T-helper 1 cell treated with Interleukin-12 subunit alpha and Interleukin-12 subunit beta and Interleukin-4 antibody, amounts not matched to agents 30 μg/mL and 1 μg/mL, for 36 hours (primary cell): ENCODE data around the gene MYO3B.
"Not testable (repeated sequence)": the region's sequence is repeated elsewhere in the genome, so short reads cannot be mapped to it uniquely, and the experiment has no call there.

Experiments used
- H3K27ac Mint-ChIP-seq: one replicate; pipeline ENCODE4 v1.8.0; 2021; ENCODE audit warnings: mild to moderate bottlenecking, mixed read lengths
- H3K27me3 Mint-ChIP-seq: one replicate; pipeline ENCODE4 v1.8.0; 2021; ENCODE audit warnings: low read depth, mixed read lengths
- H3K36me3 Mint-ChIP-seq: one replicate; pipeline ENCODE4 v1.8.0; 2021; ENCODE audit warnings: low read depth, mixed read lengths
- H3K4me1 Mint-ChIP-seq: one replicate; pipeline ENCODE4 v1.8.0; 2021; ENCODE audit warnings: low read depth, mixed read lengths
- H3K4me3 Mint-ChIP-seq: one replicate; pipeline ENCODE4 v1.8.0; 2021; ENCODE audit warnings: mild to moderate bottlenecking, moderate library complexity, mixed read lengths
- H3K9me3 Mint-ChIP-seq: one replicate; pipeline ENCODE4 v1.8.0; 2021; ENCODE audit warnings: mixed read lengths

The MYO3B gene

DNA sequence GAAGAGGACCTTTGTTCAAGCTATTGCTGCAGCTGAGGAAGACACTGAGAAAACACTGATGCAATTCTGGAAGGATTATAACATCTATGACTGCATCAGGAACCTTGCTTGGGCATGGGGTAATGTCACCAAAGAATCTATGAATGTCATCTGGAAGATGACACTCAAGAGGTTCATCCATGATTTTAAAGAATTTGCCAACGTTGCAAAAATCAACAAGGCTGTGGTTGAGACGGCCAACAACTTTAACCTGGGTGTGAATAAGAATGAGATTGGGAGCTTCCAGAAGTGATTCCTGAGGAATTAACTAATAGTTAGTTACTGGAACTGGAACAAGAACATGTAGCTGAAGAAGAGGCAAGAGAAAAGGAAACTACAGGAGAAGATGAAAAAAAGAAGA, 410.8 kb downstream of the MYO3B start:
- Mint-ChIP-seq H3K27me3 (peaks cover 6% of the 10 kb centered on the region), H3K4me3 (no peak overlapping the region), H3K36me3 (no peaks in the 10 kb centered on the region), H3K9me3 (no peaks in the 10 kb centered on the region), H3K4me1 (no peaks in the 10 kb centered on the region), H3K27ac (no peak overlapping the region)

DNA sequence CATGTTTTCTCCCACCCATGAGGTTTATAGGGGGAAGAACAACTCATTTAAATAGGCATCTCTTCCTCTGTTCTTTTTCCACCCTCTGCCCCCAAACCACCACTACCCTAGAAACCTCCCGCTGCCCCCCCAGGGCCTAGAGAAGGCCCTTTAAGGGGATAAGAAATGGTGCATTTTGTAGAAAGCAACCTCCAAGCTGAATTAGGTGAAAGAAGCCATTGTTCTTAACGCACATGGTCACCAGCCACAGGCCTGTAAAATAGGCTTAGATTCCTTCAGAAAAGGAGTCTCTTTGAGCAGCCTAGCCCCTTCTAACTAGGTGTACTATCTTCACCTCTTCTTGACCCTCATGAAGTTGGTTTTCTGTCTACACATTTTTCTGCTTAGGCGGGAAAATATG, 418.6 kb downstream of the MYO3B start:
- H3K4me3 Mint-ChIP-seq = no peak overlapping the region
- H3K27me3 Mint-ChIP-seq = peaks cover 2% of the 10 kb centered on the region
- H3K36me3 Mint-ChIP-seq = no peaks in the 10 kb centered on the region
- no peaks in the 10 kb centered on the region for H3K9me3 Mint-ChIP-seq
- H3K4me1 Mint-ChIP-seq = no peaks in the 10 kb centered on the region
- H3K27ac Mint-ChIP-seq = no peak overlapping the region

DNA sequence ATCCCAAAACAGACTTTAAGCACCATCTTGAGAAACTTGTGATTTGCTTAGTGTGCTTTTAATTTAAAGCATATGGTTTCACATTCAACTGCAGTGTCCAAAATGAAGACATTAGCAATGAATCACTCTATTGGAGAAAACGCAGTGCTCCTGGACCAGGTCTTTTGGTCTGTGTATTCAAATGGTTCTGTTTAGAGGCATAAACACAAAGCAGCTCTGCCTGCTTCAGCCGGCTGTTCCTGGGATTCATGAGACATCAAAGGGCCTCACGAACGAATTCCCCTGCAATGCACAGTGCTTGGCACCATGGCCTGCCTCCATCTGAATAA, 420.1 kb downstream of the MYO3B start:
- Mint-ChIP-seq H3K9me3 (no peaks in the 10 kb centered on the region), H3K27ac (no peak overlapping the region), H3K36me3 (no peaks in the 10 kb centered on the region), H3K27me3 (peaks cover 8% of the 10 kb centered on the region), H3K4me1 (no peaks in the 10 kb centered on the region), H3K4me3 (no peak overlapping the region)

DNA sequence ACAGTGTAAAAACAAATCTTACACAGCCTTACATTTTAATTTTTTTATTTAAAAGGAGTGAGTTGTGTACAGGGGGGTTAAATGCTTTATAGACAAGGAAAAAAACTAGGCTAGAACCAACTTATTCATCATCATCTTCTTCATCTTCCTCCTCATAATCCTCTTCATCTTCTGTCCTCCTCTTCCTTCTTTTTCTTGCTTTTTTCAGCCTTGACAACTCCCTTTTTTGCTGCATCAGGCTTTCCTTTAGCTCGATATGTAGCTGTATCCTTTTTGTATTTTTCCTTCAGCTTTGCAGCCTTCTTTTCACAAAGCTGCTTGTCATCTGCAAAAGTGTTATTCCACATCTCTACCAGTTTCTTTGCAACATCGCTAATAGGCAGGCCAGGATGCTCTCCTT, 423.5 kb downstream of the MYO3B start:
- no peaks in the 10 kb centered on the region for H3K9me3 Mint-ChIP-seq
- no peaks in the 10 kb centered on the region for H3K4me1 Mint-ChIP-seq
- peaks cover 17% of the 10 kb centered on the region for H3K27me3 Mint-ChIP-seq
- H3K27ac Mint-ChIP-seq = no peak overlapping the region
- H3K36me3 Mint-ChIP-seq = no peaks in the 10 kb centered on the region
- no peak overlapping the region for H3K4me3 Mint-ChIP-seq

DNA sequence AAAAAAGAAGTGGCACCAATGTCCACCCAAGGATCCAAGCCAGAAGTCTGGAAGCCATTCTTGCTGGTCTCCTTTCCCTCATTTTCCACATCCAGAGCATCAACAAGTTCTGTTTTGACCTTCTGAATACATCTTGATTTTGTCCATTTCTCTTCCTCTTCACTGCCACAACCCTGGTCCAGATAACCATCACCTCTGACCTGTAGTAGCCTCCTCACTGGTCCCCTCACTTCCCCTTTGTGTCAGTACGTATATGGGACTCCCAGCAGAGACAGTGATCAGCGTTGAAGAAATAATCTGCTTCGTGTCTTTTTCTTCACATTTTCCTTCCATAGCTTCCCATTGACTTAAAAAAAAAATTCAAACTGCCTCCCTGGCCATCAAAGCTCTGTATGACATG, 427.9 kb downstream of the MYO3B start:
- Mint-ChIP-seq H3K4me1 (no peaks in the 10 kb centered on the region), H3K9me3 (no peaks in the 10 kb centered on the region), H3K27ac (no peak overlapping the region), H3K36me3 (no peaks in the 10 kb centered on the region), H3K4me3 (no peak overlapping the region), H3K27me3 (peaks cover 17% of the 10 kb centered on the region)

DNA sequence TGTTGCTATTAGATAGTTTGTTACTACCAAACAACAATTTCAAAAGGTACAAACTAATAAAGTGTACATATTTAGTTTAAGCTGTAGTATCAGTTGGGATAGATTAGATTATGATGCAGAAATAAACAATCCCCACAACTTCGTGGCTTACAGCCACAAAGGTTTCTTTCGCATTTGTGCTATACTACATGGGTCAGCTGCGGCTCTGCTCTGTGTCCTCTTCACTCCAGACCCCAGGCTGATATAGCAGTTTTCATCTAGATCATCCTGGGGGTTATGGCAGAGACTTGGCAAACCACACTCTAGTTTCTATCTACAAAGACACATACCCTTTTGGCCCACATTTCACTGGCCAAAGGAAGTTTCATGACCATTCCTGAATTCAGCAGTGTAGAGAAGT, 429.2 kb downstream of the MYO3B start:
- no peaks in the 10 kb centered on the region for H3K9me3 Mint-ChIP-seq
- H3K4me1 Mint-ChIP-seq = no peaks in the 10 kb centered on the region
- peaks cover 14% of the 10 kb centered on the region for H3K27me3 Mint-ChIP-seq
- H3K27ac Mint-ChIP-seq = no peak overlapping the region
- no peaks in the 10 kb centered on the region for H3K36me3 Mint-ChIP-seq
- no peak overlapping the region for H3K4me3 Mint-ChIP-seq

DNA sequence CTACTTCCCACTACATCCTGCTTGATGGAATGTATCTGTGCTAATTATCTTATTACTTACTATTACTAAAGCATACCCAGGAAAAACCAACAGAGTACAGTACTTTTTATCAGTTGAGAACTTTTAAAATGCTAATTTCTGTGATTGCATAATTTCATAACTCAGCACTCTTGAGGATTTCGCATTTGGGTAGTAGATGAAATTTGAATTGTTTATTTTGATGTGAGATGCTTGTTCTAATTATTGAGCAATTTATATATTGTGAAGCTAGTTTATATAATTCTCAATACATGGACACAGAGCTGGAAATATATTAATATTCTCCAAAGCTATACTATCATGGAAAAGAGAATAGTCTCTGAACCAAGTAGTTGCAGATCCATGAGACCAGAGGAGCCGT, 432.7 kb downstream of the MYO3B start:
- no peak overlapping the region for H3K27ac Mint-ChIP-seq
- no peaks in the 10 kb centered on the region for H3K4me1 Mint-ChIP-seq
- H3K4me3 Mint-ChIP-seq = no peak overlapping the region
- H3K9me3 Mint-ChIP-seq = no peaks in the 10 kb centered on the region
- peaks cover 6% of the 10 kb centered on the region for H3K27me3 Mint-ChIP-seq
- no peaks in the 10 kb centered on the region for H3K36me3 Mint-ChIP-seq

DNA sequence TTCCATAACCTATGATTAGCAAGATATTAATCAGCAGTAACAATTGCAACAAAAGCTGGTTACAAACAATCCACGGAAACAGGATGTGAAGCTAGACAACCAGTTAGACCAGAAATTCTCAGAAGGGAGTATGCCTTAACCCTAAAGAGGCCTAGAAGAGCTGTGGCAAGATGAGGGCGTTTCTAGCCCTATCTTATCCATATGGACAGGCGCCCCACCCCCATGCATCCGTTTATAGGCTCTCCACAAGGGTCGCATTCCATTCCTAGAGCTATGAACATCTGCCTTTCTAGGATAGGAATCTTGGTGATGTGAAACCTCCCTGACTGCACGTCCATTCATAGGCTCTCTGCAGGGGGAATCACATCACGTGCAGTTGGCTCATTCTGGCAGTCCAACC, 441.0 kb downstream of the MYO3B start:
- not testable (repeated sequence) for H3K36me3 Mint-ChIP-seq, H3K4me3 Mint-ChIP-seq, H3K4me1 Mint-ChIP-seq, H3K9me3 Mint-ChIP-seq, H3K27me3 Mint-ChIP-seq, H3K27ac Mint-ChIP-seq

DNA sequence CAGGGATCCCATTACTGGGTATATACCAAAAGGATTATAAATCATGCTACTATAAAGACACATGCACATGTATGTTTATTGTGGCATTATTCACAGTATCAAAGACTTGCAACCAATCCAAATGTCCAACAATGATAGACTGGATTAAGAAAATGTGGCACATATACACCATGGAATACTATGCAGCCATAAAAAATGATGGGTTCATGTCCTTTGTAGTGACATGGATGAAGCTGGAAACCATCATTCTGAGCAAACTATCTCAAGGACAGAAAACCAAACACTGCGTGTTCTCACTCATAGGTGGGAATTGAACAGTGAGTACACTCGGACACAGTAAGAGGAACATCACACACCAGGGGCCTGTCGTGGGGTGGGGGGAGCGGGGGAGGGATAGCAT, 457.1 kb downstream of the MYO3B start:
- not testable (repeated sequence) for H3K27ac Mint-ChIP-seq, H3K27me3 Mint-ChIP-seq, H3K4me3 Mint-ChIP-seq, H3K4me1 Mint-ChIP-seq, H3K9me3 Mint-ChIP-seq, H3K36me3 Mint-ChIP-seq

DNA sequence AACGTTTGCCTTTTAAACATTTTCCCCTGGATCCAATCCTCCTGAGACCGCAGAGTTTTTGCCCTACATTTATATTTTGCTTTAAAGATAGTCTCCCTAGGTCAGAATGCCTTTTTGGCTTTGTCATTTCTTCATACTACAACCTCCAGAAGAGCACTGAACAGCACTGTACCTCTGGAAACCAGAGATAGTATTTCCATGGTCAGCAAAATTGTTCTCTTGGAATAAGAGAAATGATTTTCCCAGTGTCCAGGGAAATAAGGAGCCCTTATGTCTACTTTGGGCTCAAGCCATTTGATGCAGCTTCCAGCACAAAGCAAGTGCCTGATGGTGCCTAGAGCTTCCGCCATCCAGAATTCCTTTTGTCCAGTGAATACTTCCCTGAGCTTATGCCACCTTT, 461.7 kb downstream of the MYO3B start:
- no peaks in the 10 kb centered on the region for H3K4me1 Mint-ChIP-seq
- H3K9me3 Mint-ChIP-seq = no peaks in the 10 kb centered on the region
- no peaks in the 10 kb centered on the region for H3K27me3 Mint-ChIP-seq
- H3K36me3 Mint-ChIP-seq = no peaks in the 10 kb centered on the region
- H3K27ac Mint-ChIP-seq = no peak overlapping the region
- H3K4me3 Mint-ChIP-seq = no peak overlapping the region

DNA sequence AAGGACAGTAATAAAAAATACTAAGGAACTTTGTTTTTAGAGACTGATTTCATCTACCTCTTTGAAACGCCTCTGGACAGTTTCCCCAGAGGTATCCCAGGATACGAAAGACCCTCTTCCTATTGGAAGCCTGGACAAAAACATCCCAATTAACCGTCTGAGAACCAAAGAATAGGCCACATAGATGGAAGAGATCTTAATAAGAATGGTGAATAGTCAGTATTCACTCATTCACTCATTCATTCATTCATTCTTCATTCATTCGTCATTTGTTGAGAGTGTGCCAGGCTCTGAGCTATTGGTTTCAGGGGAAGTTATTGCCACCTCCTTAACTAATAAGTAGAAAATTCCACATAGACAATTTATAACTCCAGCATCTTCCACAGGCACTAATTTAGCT, 464.0 kb downstream of the MYO3B start:
- no peaks in the 10 kb centered on the region for H3K9me3 Mint-ChIP-seq
- no peaks in the 10 kb centered on the region for H3K36me3 Mint-ChIP-seq
- H3K4me3 Mint-ChIP-seq = no peak overlapping the region
- no peaks in the 10 kb centered on the region for H3K27me3 Mint-ChIP-seq
- no peak overlapping the region for H3K27ac Mint-ChIP-seq
- no peaks in the 10 kb centered on the region for H3K4me1 Mint-ChIP-seq

DNA sequence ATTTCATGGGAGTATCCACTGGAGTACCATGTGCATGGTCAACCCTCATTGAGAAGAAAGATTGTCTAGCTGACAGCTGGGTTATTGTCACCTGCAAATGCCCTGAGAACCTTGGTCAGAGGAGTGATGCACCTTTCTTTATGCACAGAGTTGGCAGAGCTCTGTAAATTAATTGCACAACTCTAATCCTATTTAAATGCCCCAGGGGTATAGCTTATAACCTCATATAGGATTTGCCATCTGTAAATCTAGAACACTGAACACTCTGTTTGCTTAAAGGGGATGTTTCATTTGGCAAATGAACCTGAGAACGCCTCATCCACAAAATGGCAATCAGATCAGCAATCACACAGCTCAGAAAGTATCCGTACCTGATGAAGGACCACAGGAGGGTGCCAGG, 465.4 kb downstream of the MYO3B start:
- Mint-ChIP-seq H3K9me3 (no peaks in the 10 kb centered on the region), H3K4me3 (no peak overlapping the region), H3K4me1 (no peaks in the 10 kb centered on the region), H3K27ac (no peak overlapping the region), H3K36me3 (no peaks in the 10 kb centered on the region), H3K27me3 (no peaks in the 10 kb centered on the region)

DNA sequence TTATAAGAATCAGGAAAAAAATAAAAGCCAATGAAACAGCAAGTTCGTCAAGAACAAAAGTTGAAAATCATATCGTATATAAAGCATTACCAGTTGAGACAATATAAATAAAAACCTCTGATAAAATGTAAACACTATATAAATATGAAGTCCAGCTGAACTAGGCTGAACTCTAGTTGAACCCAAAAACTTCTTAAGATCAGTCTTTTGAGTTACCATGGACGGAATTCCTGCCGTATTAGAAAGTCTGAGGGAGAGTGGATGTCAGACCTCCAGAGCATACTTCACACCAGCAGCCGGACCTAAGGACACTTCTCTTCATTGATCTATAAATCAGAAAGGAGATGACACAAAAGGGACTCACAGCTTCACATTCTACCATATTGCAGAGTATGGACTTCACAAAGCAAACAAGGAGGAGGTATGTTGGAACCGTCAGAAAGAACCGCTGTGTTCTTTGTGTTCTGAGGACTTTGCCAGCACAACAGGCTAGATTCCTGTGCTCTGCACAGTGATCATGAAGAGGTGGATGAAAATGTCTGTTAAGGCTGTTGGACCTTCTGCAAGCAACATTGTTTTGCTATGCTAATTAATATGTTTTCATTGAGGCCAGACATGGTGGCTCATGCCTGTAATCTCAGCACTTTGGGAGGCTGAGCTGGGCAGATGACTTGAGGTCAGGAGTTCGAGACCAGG, 469.9 kb downstream of the MYO3B start:
- Mint-ChIP-seq H3K4me1 (peaks cover 5% of the 10 kb centered on the region), H3K27me3 (peaks cover 9% of the 10 kb centered on the region), H3K36me3 (no peaks in the 10 kb centered on the region), H3K9me3 (no peaks in the 10 kb centered on the region), H3K4me3 (no peak overlapping the region), H3K27ac (no peak overlapping the region)

DNA sequence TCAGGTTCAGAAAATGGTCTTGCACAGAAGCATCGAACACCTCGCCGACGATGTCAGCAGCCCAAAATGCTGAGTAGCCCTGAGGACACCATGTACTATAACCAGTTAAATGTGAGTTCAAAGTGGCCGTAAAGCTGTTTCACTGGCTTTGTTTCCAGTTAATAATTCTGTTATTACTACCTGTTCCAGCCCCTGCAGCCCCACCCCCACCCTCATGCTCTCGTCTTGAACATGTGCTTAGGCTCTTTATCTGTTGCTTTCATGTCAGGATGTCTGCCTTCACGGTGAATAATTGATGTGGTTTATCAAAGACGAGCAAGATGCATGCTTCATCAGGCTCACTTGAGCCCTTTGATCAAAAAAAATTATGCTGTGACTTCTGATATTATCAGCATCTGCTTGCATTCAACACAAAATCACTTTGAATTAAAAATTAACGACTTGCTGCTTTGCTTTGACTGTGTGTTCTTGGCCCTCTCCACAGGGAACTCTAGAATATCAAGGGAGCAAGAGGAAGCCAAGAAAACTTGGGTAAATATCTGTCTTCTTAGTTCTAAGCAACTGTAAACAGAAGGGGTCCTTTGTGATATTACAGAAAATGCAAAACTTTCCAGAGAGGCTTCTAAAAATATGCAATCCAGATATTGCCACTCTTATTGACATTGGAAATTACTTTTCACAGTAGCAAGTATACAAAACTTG, 473.8 kb downstream of the MYO3B start:
- H3K4me3 Mint-ChIP-seq = no peak overlapping the region
- peaks cover 5% of the 10 kb centered on the region for H3K4me1 Mint-ChIP-seq
- peaks cover 9% of the 10 kb centered on the region for H3K27me3 Mint-ChIP-seq
- no peaks in the 10 kb centered on the region for H3K36me3 Mint-ChIP-seq
- H3K27ac Mint-ChIP-seq = no peak overlapping the region
- no peaks in the 10 kb centered on the region for H3K9me3 Mint-ChIP-seq

DNA sequence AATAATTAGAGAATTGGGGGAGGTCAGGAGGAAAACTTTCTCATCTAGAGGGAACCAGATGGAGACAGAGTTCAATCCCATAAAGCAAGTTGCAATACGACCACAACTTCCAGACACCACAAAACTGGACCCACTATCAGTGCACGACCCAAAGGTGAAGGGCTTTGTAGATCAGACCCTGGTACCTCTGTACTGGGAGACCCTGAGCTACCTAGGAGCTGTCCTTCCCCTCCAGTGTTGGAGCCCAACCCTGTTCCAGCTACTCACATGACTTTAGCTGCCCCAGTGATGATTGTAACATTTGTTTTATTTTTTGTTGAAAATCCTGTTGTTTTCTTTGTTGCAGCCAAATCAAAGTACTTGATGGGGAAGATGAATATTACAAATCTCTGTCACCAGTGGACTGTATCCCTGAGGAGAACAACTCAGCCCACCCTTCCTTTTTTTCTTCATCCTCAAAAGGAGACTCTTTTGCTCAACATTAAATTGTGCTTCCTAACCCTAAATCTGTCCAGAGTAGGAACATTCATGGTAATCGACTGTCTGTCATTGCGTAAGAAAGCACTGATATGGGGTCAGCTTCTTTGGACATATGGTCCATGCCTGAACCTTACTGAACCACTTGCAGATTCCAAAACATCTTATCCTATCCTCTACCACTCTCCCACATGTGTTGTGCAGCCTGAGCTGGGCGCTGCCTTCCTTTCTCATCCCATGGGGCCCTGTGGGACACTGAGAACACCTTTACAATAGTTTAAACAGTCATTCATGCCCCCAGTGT, 474.9 kb downstream of the MYO3B start:
- H3K36me3 Mint-ChIP-seq = no peaks in the 10 kb centered on the region
- H3K27ac Mint-ChIP-seq = no peak overlapping the region
- H3K4me1 Mint-ChIP-seq = peaks cover 5% of the 10 kb centered on the region
- H3K4me3 Mint-ChIP-seq = no peak overlapping the region
- no peaks in the 10 kb centered on the region for H3K9me3 Mint-ChIP-seq
- H3K27me3 Mint-ChIP-seq = peaks cover 9% of the 10 kb centered on the region
